Measurements from ENCODE around the gene RNASEH2B. TPM values are rescaled to one million over a fixed set of nuclear protein-coding genes. Genes with fewer than 3 reads are reported as not detected.

RNASEH2B gene
- total RNA-seq, 2 experiments from 2014 or later, result 225 to 322 TPM

- H3K4me2 ChIP-seq (ENCODE audit: low read length), result no peak overlapping the region
- POLR2A ChIA-PET, result interaction anchor here (0.7 kb wide), 1 partner anchor 88 kb away, joined by 8 read pairs; no protein-coding TSS in a partner anchor
- no peak for DNase-seq (ENCODE audit: low spot score)
- no peaks in the 10 kb centered on the region for H3K9me2 ChIP-seq (ENCODE audit: insufficient read depth, low read length)
- no peaks in the 10 kb centered on the region for H3K9me3 ChIP-seq (ENCODE audit: low read length)
- H3K27ac ChIP-seq (ENCODE audit: low read depth, low read length, poor library complexity, severe bottlenecking), result no peak overlapping the region
- peaks cover 62% of the 10 kb centered on the region for H3K36me3 ChIP-seq (ENCODE audit: insufficient read depth, low read length)
- CTCF ChIA-PET (ENCODE audit: unreplicated experiment), result no interaction called here
- no peaks in the 10 kb centered on the region for H3K79me2 ChIP-seq (ENCODE audit: insufficient read depth, low read depth, low read length)
- TF ChIP-seq EZH2phosphoT487 (IDR thresholded peaks at IDR 0.05; ENCODE audit: borderline replicate concordance, low read depth, low read length) (no peak), CTCF (conservative IDR thresholded peaks at IDR 0.05; ENCODE audit: low read length) (no peak)
- no peak overlapping the region for H2AFZ ChIP-seq (ENCODE audit: low read length)
- intact Hi-C loops (cut with micrococcal nuclease; ENCODE audit: unreplicated experiment), result no loop called here
- H3K4me3 ChIP-seq (ENCODE audit: low read depth, low read length, poor library complexity, severe bottlenecking), result no peak overlapping the region
- H3K4me1 ChIP-seq (ENCODE audit: insufficient read depth, low read length, poor library complexity, severe bottlenecking), result no peaks in the 10 kb centered on the region
- no peaks in the 10 kb centered on the region for H4K20me1 ChIP-seq (ENCODE audit: insufficient read depth, low read length)
- no TSS peak for BruUV-seq (replicated peaks)
These were observed 64.7 kb downstream of the RNASEH2B start for GRCh38 chr13:50974268-50974667.

- intact Hi-C loops (cut with micrococcal nuclease; ENCODE audit: unreplicated experiment), result no loop called here
- Histone ChIP-seq H3K4me1 (ENCODE audit: insufficient read depth, low read length, poor library complexity, severe bottlenecking) (no peaks in the 10 kb centered on the region), H3K4me2 (ENCODE audit: low read length) (no peak overlapping the region), H4K20me1 (ENCODE audit: insufficient read depth, low read length) (no peaks in the 10 kb centered on the region), H3K79me2 (ENCODE audit: insufficient read depth, low read depth, low read length) (no peaks in the 10 kb centered on the region), H2AFZ (ENCODE audit: low read length) (no peak overlapping the region), H3K4me3 (ENCODE audit: low read depth, low read length, poor library complexity, severe bottlenecking) (no peak overlapping the region), H3K9me3 (ENCODE audit: low read length) (no peaks in the 10 kb centered on the region), H3K27ac (ENCODE audit: low read depth, low read length, poor library complexity, severe bottlenecking) (no peak overlapping the region), H3K9me2 (ENCODE audit: insufficient read depth, low read length) (no peaks in the 10 kb centered on the region), H3K36me3 (ENCODE audit: insufficient read depth, low read length) (peaks cover 21% of the 10 kb centered on the region)
- POLR2A ChIA-PET, result interaction anchor here (0.7 to 0.8 kb wide), 3 partner anchors 11 to 566 kb away, joined by 3 read pairs; no protein-coding TSS in a partner anchor
- TF ChIP-seq CTCF (conservative IDR thresholded peaks at IDR 0.05; ENCODE audit: low read length) (no peak), EZH2phosphoT487 (IDR thresholded peaks at IDR 0.05; ENCODE audit: borderline replicate concordance, low read depth, low read length) (no peak)
- BruUV-seq (replicated peaks), result no TSS peak
- DNase-seq (ENCODE audit: low spot score), result no peak
- CTCF ChIA-PET (ENCODE audit: unreplicated experiment), result no interaction called here
These were observed 69.6 kb downstream of the RNASEH2B start for GRCh38 chr13:50979187-50979586.

- CTCF ChIA-PET (ENCODE audit: unreplicated experiment), result no interaction called here
- Histone ChIP-seq H3K4me3 (ENCODE audit: low read depth, low read length, poor library complexity, severe bottlenecking) (no peak overlapping the region), H2AFZ (ENCODE audit: low read length) (no peak overlapping the region), H3K36me3 (ENCODE audit: insufficient read depth, low read length) (no peaks in the 10 kb centered on the region), H3K27ac (ENCODE audit: low read depth, low read length, poor library complexity, severe bottlenecking) (no peak overlapping the region), H3K9me3 (ENCODE audit: low read length) (no peaks in the 10 kb centered on the region), H3K9me2 (ENCODE audit: insufficient read depth, low read length) (no peaks in the 10 kb centered on the region), H3K4me2 (ENCODE audit: low read length) (no peak overlapping the region), H3K79me2 (ENCODE audit: insufficient read depth, low read depth, low read length) (no peaks in the 10 kb centered on the region), H4K20me1 (ENCODE audit: insufficient read depth, low read length) (no peaks in the 10 kb centered on the region), H3K4me1 (ENCODE audit: insufficient read depth, low read length, poor library complexity, severe bottlenecking) (no peaks in the 10 kb centered on the region)
- DNase-seq (ENCODE audit: low spot score), result no peak
- TF ChIP-seq CTCF (conservative IDR thresholded peaks at IDR 0.05; ENCODE audit: low read length) (no peak), EZH2phosphoT487 (IDR thresholded peaks at IDR 0.05; ENCODE audit: borderline replicate concordance, low read depth, low read length) (no peak)
- POLR2A ChIA-PET, result no interaction called here
- no TSS peak for BruUV-seq (replicated peaks)
- intact Hi-C loops (cut with micrococcal nuclease; ENCODE audit: unreplicated experiment), result no loop called here
These were observed 72.1 kb downstream of the RNASEH2B start for GRCh38 chr13:50981686-50982085.
